CD4-positive, alpha-beta T cell treated with Interleukin-15 for 1 hour (primary cell): ENCODE data around the gene TMBIM4.
"Not testable (repeated sequence)": the region's sequence is repeated elsewhere in the genome, so short reads cannot be mapped to it uniquely, and the experiment has no call there.

ENCODE experiments used
- DNase-seq: peaks from one replicate; pipeline ENCODE4 v3.0.0-alpha.2; 2020

TMBIM4 gene

GRCh38 chr12:66169221-66170170 lies at the start of gene TMBIM4:
TSS of gene TMBIM4 (minus strand) at chr12:66169996. CDS start at chr12:66169951, 45 bp downstream.
- peak; percentile 87 for DNase-seq

GRCh38 chr12:66217342-66217917 lies 47.6 kb upstream of the TMBIM4 start:
- no peak for DNase-seq

GRCh38 chr12:66213011-66213410 lies 43.2 kb upstream of the TMBIM4 start:
- DNase-seq: not testable (repeated sequence)

- DNase-seq: not testable (repeated sequence)
Measured at GRCh38 chr12:66211573-66211972, 41.8 kb upstream of the TMBIM4 start.

- no peak for DNase-seq
Measured at GRCh38 chr12:66210840-66211239, 41.0 kb upstream of the TMBIM4 start.

- no peak for DNase-seq
Measured at GRCh38 chr12:66206141-66206540, 36.3 kb upstream of the TMBIM4 start.

GRCh38 chr12:66203820-66204219 lies 34.0 kb upstream of the TMBIM4 start:
- no peak for DNase-seq

- no peak for DNase-seq
Measured at GRCh38 chr12:66199831-66200509, 30.2 kb upstream of the TMBIM4 start.

- DNase-seq: no peak
Measured at GRCh38 chr12:66199141-66199540, 29.3 kb upstream of the TMBIM4 start.

GRCh38 chr12:66197495-66197921 lies 27.7 kb upstream of the TMBIM4 start:
- DNase-seq: no peak

GRCh38 chr12:66196806-66197205 lies 27.0 kb upstream of the TMBIM4 start:
- no peak for DNase-seq

- DNase-seq: no peak
Measured at GRCh38 chr12:66195242-66195641, 25.4 kb upstream of the TMBIM4 start.

- DNase-seq: no peak
Measured at GRCh38 chr12:66194122-66194521, 24.3 kb upstream of the TMBIM4 start.

GRCh38 chr12:66191547-66192126 lies 21.8 kb upstream of the TMBIM4 start:
- DNase-seq: no peak

GRCh38 chr12:66190519-66191370 lies 20.9 kb upstream of the TMBIM4 start:
- no peak for DNase-seq

GRCh38 chr12:66189889-66190288 lies 20.1 kb upstream of the TMBIM4 start:
- no peak for DNase-seq

GRCh38 chr12:66189486-66189843 lies 19.7 kb upstream of the TMBIM4 start:
- no peak for DNase-seq

- peak; percentile 85 for DNase-seq
Measured at GRCh38 chr12:66188584-66189485, 19.0 kb upstream of the TMBIM4 start, which contains the start of gene IRAK3. TSS of gene IRAK3 (plus strand) at chr12:66189214. CDS start at chr12:66189300, 86 bp downstream.

- no peak for DNase-seq
Measured at GRCh38 chr12:66187821-66188220, 18.0 kb upstream of the TMBIM4 start.

- no peak for DNase-seq
Measured at GRCh38 chr12:66187036-66187435, 17.2 kb upstream of the TMBIM4 start.

- DNase-seq: not testable (repeated sequence)
Measured at GRCh38 chr12:66184822-66185221, 15.0 kb upstream of the TMBIM4 start.
